ENCODE results near the gene VPS41.

VPS41 gene

DNA sequence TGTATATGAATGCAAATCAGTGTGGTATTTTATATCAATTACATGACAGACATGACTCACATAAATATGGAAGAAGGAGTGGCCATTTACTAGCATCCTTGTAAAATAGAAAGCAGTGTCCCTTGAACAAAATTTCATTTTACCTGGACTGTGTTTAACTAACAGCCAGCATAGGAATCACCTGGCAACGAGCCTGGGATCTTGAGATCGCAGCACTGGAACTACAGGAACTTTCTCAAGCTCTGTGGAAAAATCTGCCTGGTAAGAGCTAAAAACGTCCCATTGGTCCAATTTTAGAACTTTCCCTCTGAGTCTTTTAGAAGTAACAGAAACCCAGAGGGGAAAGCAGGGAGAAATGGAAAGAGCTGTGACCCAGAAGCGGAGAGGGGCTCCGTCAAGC lies 208.9 kb downstream of the VPS41 start:
- no peak overlapping the region for H2AFZ ChIP-seq (ENCODE audit: low read length)

DNA sequence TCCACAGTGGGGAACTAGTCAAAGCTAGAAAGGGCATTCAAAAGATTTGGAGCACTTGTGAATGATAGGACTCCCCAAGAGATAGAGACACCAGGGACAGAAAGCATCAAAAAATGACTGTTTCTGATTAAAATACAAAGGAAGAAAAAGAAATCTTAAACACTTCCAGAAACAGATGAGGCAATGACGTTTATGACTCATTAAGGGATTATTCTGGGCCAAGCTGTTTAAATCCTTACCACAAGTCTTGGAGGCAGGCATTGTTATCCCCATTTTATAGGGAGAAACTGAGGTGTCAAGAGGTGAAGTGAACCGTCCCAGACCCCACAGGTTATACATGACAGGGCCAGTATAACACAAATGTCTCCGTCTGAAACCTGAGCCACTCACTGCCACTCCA lies 209.5 kb downstream of the VPS41 start:
- Histone ChIP-seq H3K27ac (ENCODE audit: low read length) (no peak overlapping the region), H3K4me1 (ENCODE audit: low read length) (no peaks in the 10 kb centered on the region), H3K9ac (ENCODE audit: low read length) (no peak overlapping the region), H4K20me1 (ENCODE audit: insufficient read depth, low read length) (no peaks in the 10 kb centered on the region), H3K9me2 (replicated peaks; ENCODE audit: insufficient read depth, low read length) (no peaks in the 10 kb centered on the region), H3K9me3 (replicated peaks; ENCODE audit: insufficient read depth, low read length) (no peaks in the 10 kb centered on the region), H3K36me3 (replicated peaks; ENCODE audit: insufficient read depth, low read length) (no peaks in the 10 kb centered on the region), H3K27me3 (replicated peaks; ENCODE audit: insufficient read depth, low read length) (no peaks in the 10 kb centered on the region), H3K79me2 (ENCODE audit: low read length) (no peaks in the 10 kb centered on the region), H2AFZ (ENCODE audit: low read length) (no peak overlapping the region), H3K4me2 (ENCODE audit: low read depth, low read length) (no peak overlapping the region), H3K4me3 (ENCODE audit: low read length) (no peak overlapping the region), H3F3A (ENCODE audit: insufficient read depth, low read length) (no peaks in the 10 kb centered on the region)
- no peak for DNase-seq
- TF ChIP-seq, protein P1, sequence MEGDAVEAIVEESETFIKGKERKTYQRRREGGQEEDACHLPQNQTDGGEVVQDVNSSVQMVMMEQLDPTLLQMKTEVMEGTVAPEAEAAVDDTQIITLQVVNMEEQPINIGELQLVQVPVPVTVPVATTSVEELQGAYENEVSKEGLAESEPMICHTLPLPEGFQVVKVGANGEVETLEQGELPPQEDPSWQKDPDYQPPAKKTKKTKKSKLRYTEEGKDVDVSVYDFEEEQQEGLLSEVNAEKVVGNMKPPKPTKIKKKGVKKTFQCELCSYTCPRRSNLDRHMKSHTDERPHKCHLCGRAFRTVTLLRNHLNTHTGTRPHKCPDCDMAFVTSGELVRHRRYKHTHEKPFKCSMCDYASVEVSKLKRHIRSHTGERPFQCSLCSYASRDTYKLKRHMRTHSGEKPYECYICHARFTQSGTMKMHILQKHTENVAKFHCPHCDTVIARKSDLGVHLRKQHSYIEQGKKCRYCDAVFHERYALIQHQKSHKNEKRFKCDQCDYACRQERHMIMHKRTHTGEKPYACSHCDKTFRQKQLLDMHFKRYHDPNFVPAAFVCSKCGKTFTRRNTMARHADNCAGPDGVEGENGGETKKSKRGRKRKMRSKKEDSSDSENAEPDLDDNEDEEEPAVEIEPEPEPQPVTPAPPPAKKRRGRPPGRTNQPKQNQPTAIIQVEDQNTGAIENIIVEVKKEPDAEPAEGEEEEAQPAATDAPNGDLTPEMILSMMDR (IDR thresholded peaks at IDR 0.05; ENCODE audit: low read length), result no peak
- TF ChIP-seq EZH2phosphoT487 (IDR thresholded peaks at IDR 0.05; ENCODE audit: low read length), result no peak
- TF ChIP-seq EZH2 (optimal IDR thresholded peaks at IDR 0.05; ENCODE audit: low read depth, low read length), result no peak

More for the DNA sequence above, 208.9 kb downstream of the VPS41 start:
- Histone ChIP-seq H3K36me3 (replicated peaks; ENCODE audit: insufficient read depth, low read length) (no peaks in the 10 kb centered on the region), H3K4me2 (ENCODE audit: low read depth, low read length) (no peak overlapping the region), H3K79me2 (ENCODE audit: low read length) (no peaks in the 10 kb centered on the region), H3K9me3 (replicated peaks; ENCODE audit: insufficient read depth, low read length) (no peaks in the 10 kb centered on the region), H3K4me3 (ENCODE audit: low read length) (no peak overlapping the region), H3K27me3 (replicated peaks; ENCODE audit: insufficient read depth, low read length) (no peaks in the 10 kb centered on the region), H3F3A (ENCODE audit: insufficient read depth, low read length) (no peaks in the 10 kb centered on the region), H3K4me1 (ENCODE audit: low read length) (no peaks in the 10 kb centered on the region), H4K20me1 (ENCODE audit: insufficient read depth, low read length) (no peaks in the 10 kb centered on the region), H3K9ac (ENCODE audit: low read length) (no peak overlapping the region), H3K27ac (ENCODE audit: low read length) (no peak overlapping the region), H3K9me2 (replicated peaks; ENCODE audit: insufficient read depth, low read length) (no peaks in the 10 kb centered on the region)
- TF ChIP-seq EZH2phosphoT487 (IDR thresholded peaks at IDR 0.05; ENCODE audit: low read length) (no peak), EZH2 (optimal IDR thresholded peaks at IDR 0.05; ENCODE audit: low read depth, low read length) (no peak)
- TF ChIP-seq, protein P1 (IDR thresholded peaks at IDR 0.05; ENCODE audit: low read length), result no peak
- no peak for DNase-seq

DNA sequence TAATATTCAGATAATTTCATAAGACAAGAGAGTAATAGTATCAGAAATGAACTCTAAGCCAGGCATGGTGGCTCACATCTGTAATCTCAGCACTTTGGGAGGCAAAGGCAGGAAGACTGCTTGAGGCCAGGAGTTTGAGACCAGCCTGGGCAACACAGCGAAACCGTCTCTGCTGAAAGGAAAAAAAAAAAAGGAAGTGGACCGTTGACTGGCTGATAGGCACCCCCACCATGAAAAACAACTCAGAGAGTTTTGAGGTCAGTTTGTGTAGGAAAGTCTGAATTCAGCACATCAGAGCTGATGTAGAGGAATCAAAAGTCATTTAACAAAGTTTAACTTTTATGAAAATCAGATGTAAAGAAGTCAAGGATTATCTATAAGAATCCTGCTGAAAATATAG lies 214.7 kb downstream of the VPS41 start:
- H3F3A ChIP-seq (ENCODE audit: insufficient read depth, low read length), result no peaks in the 10 kb centered on the region
- peak; percentile 11 for DNase-seq
- H3K9ac ChIP-seq (ENCODE audit: low read length), result no peak overlapping the region
- no peaks in the 10 kb centered on the region for H3K9me3 ChIP-seq (replicated peaks; ENCODE audit: insufficient read depth, low read length)
- no peaks in the 10 kb centered on the region for H4K20me1 ChIP-seq (ENCODE audit: insufficient read depth, low read length)
- H3K4me3 ChIP-seq (ENCODE audit: low read length), result no peak overlapping the region
- TF ChIP-seq EZH2 (optimal IDR thresholded peaks at IDR 0.05; ENCODE audit: low read depth, low read length), result no peak
- no peaks in the 10 kb centered on the region for H3K27me3 ChIP-seq (replicated peaks; ENCODE audit: insufficient read depth, low read length)
- no peak overlapping the region for H2AFZ ChIP-seq (ENCODE audit: low read length)
- no peaks in the 10 kb centered on the region for H3K9me2 ChIP-seq (replicated peaks; ENCODE audit: insufficient read depth, low read length)
- H3K4me1 ChIP-seq (ENCODE audit: low read length), result no peaks in the 10 kb centered on the region
- H3K36me3 ChIP-seq (replicated peaks; ENCODE audit: insufficient read depth, low read length), result no peaks in the 10 kb centered on the region
- H3K4me2 ChIP-seq (ENCODE audit: low read depth, low read length), result no peak overlapping the region
- no peaks in the 10 kb centered on the region for H3K79me2 ChIP-seq (ENCODE audit: low read length)
- no peak overlapping the region for H3K27ac ChIP-seq (ENCODE audit: low read length)

DNA sequence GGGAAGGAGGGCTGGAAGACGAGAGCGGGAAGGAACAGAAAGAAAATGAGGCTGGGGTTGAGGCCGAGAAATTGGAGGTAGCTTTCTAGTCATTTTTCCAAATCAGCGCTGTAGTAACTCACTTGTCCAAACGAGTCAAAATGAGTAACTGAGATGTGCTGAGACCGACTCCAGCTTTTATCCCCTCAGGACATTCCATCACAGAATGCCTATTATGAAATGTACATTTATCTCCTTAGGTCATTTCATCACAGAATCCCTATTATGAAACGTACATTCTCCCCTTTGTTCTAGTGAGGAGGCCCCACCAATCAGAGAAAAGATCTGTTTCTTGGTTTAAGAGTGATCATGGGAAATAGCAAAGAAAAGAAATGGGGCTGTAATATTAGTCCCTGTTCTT lies 222.1 kb downstream of the VPS41 start:
- Histone ChIP-seq H3K9ac (ENCODE audit: low read length) (no peak overlapping the region), H2AFZ (ENCODE audit: low read length) (no peak overlapping the region), H3K27ac (ENCODE audit: low read length) (no peak overlapping the region), H3K9me2 (replicated peaks; ENCODE audit: insufficient read depth, low read length) (no peaks in the 10 kb centered on the region), H3F3A (ENCODE audit: insufficient read depth, low read length) (no peaks in the 10 kb centered on the region), H4K20me1 (ENCODE audit: insufficient read depth, low read length) (no peaks in the 10 kb centered on the region), H3K4me3 (ENCODE audit: low read length) (no peak overlapping the region), H3K79me2 (ENCODE audit: low read length) (no peaks in the 10 kb centered on the region), H3K4me1 (ENCODE audit: low read length) (no peaks in the 10 kb centered on the region), H3K9me3 (replicated peaks; ENCODE audit: insufficient read depth, low read length) (no peaks in the 10 kb centered on the region), H3K36me3 (replicated peaks; ENCODE audit: insufficient read depth, low read length) (no peaks in the 10 kb centered on the region), H3K4me2 (ENCODE audit: low read depth, low read length) (no peak overlapping the region), H3K27me3 (replicated peaks; ENCODE audit: insufficient read depth, low read length) (no peaks in the 10 kb centered on the region)
- DNase-seq, result no peak
- TF ChIP-seq EZH2 (optimal IDR thresholded peaks at IDR 0.05; ENCODE audit: low read depth, low read length) (no peak), EZH2phosphoT487 (IDR thresholded peaks at IDR 0.05; ENCODE audit: low read length) (no peak)
- TF ChIP-seq, protein P1 (IDR thresholded peaks at IDR 0.05; ENCODE audit: low read length), result no peak

Data from MM.1S (cell line).